Activated CD4-positive, alpha-beta T cell treated with anti-CD3 and anti-CD28 coated beads, Interleukin-2, amount 50 U/mL, for 16 hours (primary cell): Measurements from ENCODE around the gene SLC4A2.

ENCODE experiments used
- DNase-seq: peaks from one replicate; pipeline ENCODE4 v3.0.0-alpha.2; 2020

The SLC4A2 gene

DNA sequence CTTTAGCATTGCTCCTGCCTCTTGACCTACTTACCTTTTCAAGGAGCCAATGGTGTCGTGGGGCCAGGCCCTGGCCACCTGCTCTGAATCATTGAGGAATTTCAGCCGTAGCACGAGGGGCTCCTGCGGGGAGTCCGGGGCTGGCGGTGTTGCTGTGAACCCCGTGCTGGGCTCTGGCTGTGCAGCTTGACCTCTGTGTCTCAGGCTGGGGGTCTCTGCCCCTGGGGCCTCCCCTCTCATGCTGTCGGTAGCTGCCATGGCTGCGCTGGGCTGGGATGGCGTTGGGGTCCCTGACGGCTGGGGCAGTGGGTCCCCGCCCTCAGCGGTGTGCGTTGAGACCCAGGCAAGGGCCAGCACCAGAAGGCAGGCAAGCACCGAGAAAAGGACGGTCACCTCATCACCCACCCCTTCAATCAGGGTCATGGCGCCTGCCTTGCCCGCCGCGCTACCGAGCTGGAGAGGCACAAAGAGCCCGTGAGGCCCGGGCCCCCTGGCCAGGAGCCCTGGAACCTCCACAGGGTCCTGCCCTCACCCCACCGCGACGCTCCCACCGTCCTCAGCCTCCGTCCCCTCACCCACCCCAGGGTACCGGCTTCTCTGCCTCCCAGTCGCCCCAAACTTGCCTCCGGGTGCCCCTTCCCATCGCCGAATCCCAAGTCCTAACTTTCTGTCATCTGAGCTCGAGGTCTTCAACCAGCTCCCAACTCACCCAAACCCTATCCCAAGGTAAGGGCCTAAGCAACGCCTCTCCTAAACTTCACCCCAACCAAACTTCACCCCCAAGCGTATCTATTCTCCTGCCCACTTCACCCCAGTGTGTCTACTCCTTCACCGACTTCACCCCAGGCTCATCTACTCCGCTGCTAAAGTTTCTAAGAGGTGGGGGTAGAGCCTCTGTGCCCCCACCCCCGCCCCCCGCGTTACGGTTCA, 23.0 kb downstream of the SLC4A2 start:
- no peak for DNase-seq

DNA sequence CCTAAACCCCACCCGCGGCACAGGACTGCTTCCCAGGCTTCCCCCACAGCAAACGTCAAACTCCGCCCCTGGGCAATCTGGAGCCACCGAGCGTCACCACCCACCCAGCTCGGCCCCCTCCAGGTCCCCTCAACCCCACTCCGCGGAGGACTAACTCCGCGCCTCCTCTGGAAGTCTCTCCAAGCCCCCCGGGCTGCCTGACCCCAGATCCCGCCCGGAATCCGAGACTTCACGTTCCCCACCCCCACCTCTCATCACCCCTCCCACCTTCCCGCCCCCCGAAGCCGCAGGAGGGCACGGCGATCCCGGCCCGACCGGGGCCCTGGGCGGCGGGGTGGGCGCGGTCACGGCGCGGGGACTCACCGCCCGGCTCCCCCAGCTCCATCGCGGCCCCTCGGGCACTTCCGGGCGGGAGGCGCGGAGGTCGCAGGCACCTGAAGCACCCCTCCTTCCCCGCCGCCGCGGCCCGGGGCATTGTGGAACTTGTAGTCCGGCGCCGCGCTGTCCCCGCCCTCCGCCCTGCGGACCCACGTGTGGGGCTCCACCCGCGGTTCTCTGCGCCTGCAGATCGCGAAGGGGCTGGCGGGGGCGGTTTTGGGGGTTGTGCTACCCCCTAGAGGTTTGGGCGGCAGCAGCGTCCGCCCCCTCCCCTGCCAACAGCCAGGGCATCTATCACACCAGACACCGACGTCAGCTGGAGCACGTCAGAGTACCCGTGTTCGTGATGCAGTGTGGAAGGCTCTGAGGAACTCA, 23.9 kb downstream of the SLC4A2 start, which contains the start of gene TMUB1:
TMUB1 (minus strand) TSS at position 423 of the 753 bp plus-strand sequence. CDS start 930 bp downstream, outside the sequence.
- DNase-seq: peak; percentile 83

DNA sequence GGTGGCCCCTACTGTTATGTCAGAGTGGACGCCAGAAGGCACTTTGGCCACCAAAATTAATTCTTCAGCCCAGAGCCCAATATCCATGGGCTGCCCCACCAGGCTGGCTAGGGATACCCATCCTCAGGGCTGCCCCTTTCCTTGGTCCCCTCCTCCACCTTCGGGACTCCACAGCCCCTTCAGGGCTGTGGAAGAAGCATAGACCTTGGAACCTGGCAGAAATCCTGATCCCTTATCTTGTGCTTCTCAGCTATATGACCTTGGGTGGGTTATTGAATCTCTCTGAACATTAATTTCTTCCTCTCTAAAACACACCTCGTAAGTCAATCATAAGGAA, 24.4 kb downstream of the SLC4A2 start:
- no peak for DNase-seq

DNA sequence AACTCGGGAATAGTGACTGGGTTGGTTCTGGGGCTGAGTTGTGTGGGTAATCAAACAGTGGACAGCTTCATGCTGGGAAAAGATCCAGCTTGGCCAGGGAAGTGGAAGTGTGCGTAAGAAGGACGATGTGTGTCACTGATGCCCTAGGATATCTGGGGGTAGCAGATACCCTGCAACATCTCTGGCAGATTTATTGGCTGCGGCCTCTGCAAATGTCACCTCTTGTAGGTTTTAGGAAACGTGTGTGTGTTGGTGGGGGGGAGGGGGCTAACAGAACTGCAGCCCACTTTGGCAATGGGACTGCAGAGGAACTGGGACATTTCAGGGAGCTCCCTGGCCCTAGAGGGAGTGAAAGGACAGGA, 25.9 kb downstream of the SLC4A2 start:
- DNase-seq: no peak

DNA sequence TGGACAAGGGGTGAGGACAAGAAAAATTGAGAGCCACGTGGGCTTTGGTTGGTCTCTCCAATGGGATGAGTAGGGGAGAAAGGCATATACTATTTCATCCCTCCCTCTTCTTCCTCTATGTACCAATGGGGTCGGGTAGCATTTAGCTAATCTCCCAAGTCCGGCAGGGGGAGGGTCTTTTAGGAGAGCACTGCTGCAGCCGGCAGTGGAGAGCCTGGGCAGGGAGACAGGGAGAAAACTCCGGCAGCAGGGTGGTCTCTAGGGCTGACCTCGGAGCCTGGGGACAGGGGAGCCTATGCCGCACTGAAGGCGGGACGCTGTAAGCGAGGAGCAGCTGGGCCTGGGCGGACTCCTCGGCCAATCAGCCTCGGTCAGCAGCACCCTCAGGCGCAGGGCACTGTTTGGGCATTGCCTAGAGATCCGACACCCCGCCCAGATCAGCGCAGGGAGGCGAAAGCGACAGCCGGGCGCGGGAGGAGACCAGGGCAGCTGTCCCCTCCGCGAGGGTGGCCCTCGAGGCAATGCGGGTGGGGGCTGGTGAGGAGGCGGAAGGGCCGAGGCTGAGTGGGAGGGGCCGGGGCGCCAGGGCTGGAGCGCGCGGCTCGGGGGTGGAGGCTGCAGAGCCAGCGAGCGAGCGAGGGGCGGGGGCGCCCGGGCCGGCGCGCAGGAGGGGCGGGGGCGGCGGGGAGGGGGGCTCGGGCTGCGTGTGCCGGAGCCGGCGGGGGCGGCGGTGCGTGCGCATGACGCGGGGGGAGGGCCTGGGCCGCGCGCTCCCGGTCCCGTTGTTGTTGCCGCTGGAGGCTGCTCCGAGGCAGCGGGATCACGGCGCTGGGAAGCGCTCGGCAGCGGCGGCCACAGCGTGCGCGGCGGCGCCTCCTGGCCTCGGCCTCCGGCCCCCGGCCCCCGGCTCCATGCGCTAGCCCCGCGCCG, 26.6 kb downstream of the SLC4A2 start, which contains the start of gene AGAP3:
AGAP3 (plus strand) TSS at position 785 of the 930 bp plus-strand sequence. CDS start 267 bp downstream, outside the sequence.
- DNase-seq: peak; percentile 71

DNA sequence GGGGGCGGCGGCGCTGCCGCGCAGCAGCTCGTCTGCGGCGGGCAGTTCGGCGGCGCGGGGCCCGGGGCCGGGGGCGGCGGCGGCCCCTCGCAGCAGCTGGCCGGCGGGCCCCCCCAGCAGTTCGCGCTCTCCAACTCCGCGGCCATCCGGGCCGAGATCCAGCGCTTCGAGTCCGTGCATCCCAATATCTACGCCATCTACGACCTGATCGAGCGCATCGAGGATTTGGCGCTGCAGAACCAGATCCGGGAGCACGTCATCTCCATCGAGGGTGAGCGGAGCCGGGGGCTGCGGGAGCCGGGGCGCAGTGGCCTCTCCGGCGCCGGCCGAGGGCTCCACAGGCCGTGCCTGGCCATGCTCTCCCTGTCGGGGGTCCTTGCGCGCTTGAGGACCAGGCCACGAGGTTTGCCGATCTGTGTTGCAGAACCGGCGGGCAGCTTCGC, 27.4 kb downstream of the SLC4A2 start:
- peak; percentile 32 for DNase-seq

DNA sequence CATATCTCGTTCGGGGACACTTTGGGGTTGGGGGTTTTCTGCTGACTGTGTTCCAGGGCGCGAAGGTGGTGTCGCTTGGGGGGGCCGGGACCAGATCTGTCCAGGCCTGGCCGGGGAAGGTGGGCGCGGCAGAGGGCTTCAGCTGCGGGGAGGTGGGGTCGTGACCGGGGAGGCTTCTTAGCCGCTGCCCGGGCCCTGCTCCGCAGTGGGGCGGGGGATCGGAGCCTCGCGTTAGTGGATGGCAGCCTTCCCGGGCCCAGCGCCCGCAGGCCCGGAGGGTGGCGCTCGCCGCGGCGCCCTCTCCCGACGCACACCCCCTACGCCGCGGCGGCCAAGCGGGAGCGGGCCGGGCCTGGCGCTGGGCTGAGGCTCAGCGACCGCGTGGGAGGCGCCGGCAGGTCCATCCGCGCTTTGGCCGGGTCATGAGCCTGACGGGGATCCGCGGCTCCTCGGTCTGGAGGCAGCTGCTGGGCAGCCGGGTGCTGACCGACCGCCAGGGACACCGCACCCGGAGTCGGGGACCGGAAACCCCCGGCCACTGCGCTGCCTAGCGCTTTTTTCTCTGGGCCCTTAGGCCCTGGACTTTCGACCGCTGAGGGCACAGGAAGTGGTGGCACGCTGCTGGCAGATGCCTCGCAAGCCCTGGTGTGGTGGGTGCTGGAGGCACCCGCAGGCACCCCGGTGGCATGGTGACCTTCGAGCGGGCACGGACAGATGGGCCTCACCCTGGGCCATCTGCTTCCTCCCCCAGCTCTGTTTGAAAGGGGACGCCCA, 28.0 kb downstream of the SLC4A2 start:
- peak; percentile 34 for DNase-seq

DNA sequence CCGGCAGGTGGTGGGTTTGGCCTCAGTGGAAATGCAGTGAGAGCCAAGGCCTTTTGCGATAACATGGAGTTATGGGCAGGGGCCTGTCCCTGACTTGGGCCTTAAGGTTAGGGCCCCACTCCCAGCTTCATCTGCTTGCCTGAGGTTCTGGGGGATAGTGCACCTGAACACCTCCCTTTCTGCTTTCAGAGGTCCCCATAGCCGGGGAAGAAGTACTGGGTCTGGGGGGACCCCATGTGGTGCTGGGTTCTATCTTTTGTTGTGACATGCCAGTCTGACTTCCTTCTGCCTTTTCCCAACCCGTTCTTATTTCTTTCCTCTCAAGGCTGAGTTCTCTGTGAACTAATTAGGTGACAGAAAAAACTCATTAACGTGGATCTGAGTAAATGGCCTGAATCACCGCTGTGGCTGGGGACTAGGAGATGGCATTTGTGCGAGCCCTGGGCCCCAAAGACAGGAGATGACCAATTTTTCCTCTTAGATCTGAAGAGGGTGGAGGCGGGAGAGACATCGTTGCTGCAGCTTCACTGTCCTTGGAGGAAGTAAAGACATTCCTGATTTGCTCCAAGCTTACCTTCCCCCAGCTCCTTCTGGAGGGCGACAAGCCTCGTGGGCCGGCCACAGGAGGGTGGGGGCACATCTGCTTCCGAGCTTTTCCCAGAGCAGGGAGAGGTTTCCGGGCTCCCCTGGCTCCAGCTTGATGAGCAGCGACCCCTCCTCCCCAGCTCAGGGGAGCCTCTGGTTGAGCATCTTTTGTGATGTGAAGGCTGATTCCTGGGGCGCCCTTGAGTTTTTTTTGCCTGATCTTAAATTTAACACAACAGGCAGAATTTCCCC, 28.8 kb downstream of the SLC4A2 start:
- DNase-seq: no peak

DNA sequence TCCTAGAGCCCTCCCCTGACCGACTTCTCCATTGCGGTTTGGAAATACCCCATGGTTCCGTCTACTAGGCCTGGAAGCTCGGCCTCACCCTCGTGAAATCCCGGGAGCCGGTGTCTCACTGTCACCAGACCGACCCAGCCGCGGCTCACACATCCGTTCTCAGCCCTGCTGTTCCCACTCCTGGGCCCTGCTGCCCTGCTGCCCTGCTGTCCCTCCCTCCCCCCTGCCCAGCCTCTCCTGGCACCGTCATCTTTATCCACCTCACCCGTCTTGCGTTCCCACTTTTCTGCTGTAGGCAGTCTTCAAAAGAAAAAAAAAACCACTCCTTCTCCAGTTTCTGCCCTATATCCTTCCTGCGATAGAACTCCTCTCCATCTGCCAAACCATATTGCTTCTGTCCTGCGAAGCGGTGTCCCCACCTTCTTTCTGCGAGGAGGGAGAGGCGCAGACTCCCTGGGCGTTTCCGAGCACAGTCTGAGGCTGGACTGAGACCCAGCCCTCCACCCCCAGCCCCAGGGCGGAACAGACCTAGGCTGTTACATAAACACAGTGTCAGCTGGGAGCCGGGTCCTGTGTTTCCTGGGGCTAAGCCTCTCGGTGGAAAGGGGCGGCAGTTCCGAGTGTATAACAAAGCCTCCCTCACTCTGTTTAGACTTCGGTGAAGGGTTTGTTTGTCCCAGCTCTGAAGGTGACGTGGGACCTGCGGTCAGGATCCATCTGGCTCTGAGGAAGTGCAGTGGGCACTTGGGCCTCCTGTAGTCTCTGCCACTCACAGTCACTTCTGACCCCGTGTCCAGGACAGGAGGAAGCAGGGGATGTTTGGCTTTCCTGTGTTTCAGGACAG, 29.7 kb downstream of the SLC4A2 start:
- no peak for DNase-seq

DNA sequence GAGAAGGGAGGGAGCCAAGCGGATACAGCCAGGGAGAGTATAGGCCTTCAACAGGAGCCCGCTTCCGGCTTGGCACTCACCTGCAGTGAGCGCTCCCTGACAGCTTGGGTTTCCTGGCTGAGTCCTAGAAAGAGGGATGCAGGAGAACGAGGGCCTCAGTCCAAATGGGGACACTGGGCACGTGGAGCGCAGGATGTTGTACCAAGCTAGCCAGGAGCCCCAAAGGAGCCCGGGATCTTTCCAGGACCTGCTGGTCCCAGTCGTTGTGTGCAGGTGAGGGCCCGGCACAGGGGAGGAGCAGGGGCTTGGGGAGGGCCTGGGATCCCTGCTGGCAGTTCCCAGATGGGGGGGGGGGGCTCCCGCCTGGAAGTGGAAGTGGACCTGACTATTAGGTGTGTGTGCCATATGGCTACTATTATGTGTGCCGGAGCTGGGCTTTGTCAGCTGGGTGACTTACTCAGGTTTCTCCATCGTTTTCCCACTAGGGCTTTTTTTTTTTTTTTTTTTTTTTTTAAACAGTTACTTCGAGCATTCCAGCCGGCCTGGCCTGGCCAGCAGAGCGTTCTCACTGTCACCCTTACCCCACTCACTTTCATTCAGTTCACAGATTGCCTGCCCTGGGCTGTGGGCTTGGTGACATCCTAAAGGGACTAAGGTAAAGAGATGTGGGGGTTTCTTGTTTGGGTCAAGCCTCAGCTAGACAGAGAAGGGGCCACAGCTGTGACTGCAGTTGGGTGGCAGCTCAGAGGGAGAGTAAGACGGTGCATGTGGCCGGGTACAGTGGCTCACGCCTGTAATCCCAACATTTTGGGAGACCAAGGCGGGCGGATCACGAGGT, 30.7 kb downstream of the SLC4A2 start:
- DNase-seq: no peak

DNA sequence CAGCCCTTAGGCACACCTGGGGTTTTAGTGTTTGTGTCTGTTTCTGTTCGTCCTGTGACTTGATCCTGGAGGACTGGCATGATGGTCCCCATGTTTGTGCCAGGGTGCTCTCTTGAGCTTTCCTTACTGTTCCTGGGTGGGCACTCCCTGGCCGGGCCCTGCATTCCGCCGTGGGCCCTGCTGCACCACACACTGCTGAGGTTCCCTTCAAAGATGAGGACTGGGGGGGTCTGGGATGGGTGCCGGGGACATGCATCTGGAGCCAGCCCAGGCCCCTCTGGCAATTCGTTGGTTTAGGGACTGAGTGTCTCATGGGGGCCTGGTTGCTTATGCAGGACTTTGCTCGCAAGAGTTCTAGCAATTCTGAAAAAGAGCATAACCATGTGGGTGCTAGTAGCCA, 31.6 kb downstream of the SLC4A2 start:
- no peak for DNase-seq

DNA sequence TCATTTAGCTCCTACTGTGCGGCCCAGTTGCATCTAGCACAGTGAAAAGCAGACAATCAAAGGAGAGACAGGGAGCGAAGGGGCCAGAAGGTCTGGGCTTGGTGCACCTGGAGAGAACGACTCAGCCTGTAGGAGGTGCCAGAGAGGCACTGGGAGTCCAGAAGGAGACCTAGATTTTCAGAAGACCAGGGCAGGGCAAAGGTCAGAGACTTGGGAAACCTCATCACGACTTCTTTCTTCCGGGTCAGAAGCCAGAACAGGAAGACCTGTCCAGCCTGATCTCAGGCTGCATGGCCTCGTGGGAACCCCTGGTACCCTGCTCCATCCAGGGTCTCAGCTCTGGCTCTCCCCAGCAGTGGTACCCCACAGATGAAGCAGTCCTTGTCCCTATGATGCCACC, 32.0 kb downstream of the SLC4A2 start:
- DNase-seq: peak; percentile 40

DNA sequence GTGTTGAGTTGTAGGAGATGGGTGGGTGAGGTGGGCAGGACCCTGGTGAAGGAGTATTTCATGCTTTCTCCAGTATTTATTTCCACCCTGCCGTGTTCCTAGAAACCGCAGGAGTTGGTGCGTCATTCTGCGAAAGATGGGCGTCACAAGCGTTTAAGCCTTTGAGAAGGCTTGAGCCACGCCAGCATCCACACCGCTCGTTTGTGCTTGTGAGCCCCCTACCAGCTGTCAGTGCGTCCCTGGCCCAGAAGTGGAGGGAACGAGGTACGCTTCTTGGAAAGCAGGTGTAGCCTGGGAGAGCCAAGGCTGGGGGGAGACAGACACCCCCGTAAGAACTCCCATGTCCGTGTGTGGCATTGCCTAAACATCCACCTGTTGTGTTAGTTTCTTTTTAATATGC, 32.6 kb downstream of the SLC4A2 start:
- DNase-seq: no peak

DNA sequence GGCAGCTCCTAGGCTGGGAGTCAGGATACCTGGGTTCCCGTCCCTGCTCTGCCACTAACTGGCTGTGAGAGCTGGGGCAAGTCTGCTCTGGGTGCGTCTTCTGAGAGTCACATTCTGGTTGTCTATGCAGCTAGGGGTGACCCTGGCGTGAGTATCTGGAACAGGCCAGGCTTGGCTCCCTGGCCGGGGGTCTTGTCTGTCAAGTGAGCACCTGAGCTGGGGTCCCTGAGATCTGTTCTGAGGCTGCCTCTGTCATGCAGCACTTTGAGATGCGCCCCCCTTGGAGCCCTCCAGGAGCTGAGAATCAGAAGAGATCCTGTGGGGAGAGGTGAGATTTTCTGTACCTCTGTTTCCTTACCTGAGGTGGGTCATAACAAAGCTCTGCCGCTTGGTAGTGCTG, 34.4 kb downstream of the SLC4A2 start:
- DNase-seq: no peak

DNA sequence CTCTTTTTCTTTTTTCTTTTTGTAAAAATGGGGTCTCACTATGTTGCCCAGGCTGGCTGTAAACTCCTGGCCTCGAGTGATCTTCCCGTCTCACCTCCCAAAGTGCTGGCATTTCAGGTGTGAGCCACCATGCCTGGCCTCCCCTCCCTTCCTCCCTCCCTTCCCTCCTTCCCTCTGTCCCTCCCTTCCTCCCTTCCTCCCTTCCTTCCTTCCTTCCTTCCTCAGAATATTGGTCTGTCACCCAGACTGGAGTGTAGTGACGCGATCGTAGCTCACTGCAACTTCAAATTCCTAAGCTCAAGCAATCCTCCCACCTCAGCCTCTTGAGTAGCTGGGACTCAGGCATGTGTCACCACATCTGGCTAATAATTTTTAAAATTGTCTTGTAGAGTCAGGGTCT, 35.3 kb downstream of the SLC4A2 start:
- no peak for DNase-seq

DNA sequence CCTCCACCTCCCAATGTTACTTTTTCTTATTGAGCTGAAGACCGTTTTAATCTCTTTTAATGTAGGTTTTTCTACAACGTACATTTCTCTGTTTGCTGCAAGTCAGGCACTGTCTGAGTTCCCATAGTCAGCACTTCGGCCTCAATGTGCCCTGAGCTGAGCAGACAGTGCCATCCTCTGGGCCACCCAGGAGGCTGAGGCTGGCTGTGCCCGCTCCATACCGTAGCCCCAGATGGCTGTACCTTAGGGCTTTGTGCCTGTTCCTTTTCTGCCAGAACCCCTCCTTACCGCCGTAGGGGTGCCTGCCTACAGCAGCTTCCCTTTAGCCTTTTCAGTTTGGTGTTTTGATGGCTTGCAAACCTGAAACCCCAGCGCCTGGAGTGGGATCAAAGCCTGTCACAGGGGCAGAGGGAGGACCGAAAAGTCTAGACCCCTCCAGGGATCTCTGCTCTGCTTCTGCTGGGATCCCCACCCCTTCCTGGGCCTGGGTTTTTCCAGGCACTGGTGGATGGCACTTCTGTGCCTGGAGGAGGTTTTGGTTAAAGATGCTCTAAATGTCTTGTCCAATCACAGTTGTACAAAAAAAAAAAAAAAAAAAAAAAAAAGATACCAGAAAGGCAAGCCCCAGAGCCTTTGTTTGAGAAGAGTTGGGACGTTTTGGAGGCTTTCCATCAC, 35.9 kb downstream of the SLC4A2 start:
- no peak for DNase-seq

DNA sequence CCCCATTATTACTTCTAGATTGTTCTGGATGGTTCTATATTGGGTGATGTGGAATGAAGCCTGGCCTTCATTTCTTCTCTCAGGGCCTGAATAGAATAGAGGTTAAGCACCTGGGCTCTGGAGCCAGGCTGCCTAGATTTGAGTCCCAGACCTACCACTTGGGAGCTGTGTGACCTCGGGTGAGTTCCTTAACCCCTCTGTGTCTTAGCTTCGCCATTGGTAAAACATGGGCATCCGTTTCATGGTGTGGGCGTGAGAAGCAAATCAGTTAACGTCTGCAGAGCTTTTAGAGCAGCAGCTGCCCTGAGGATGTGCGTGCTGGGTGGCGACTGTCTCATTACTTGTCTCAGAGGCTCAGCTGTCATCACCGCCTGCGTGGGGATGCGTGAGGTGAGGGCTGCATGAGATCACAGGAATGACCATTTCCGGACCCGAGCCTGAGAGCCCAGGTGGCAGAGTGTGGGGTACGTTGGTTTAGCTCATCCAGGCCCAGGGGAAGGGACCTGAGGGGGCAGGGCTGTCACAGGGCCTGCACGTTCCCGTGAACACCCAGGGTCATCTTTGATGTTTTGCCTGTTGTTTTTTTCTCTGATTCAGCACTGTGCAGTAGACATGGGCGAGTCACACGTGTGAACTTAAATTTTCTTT, 36.6 kb downstream of the SLC4A2 start:
- DNase-seq: no peak
